Astrocyte of the hippocampus (primary cell): Measurements from ENCODE around the gene FEN1.
A peak's percentile ranks its signal among the peaks of the same experiment; 100 is the strongest.

Source experiments
- DNase-seq: peaks from one replicate; pipeline ENCODE4 v3.0.0; 2011; ENCODE audit warnings: low read depth, low spot score

The FEN1 gene

GRCh38 chr11:61757213-61757862 lies 35.4 kb upstream of the FEN1 start:
- DNase-seq = no peak

DNA sequence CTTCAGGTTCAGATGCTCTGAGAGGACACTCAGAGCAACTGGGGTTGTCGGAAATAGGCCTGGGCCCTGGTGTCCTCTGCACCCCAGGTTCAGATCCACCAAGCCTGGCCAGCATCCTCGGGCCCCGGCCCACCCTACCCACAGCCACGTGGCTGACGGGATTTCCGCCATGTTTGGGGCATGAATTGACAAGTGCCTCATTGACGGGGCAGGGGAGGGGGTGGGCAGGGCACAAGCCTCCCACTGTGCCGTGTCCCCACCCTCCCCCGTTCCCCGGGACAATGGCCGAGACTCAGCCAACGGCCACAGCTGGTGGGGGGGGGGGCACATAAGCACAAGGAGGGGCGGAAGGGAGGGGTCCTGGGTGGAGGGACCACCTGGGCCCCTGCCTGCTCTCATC lies 31.8 kb upstream of the FEN1 start:
- no peak for DNase-seq

- no peak for DNase-seq
Measured at GRCh38 chr11:61761440-61762222, 31.1 kb upstream of the FEN1 start.

- DNase-seq = no peak
Measured at GRCh38 chr11:61762223-61762615, 30.5 kb upstream of the FEN1 start.

DNA sequence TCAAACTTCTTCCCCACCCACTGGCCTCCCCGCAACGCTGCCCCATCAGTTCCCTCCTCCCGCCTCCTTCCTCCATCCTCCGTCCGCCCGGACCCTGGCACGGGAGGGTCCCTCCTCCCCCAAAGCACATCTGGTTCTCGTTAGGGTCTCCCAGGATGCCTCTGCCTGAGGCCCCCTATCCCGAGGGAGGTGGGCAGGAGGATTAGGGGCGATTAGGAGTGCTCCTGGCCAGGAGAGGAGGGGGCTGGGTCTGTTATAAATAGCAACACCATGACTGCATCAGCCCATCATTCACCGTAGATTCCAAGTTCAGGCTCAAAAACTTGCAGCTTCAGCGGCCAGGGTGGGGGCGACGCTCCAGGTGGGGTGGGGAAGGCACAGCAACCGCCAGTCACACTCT lies 29.9 kb upstream of the FEN1 start:
- no peak for DNase-seq

GRCh38 chr11:61763930-61764605 lies 28.6 kb upstream of the FEN1 start:
- DNase-seq = no peak

DNA sequence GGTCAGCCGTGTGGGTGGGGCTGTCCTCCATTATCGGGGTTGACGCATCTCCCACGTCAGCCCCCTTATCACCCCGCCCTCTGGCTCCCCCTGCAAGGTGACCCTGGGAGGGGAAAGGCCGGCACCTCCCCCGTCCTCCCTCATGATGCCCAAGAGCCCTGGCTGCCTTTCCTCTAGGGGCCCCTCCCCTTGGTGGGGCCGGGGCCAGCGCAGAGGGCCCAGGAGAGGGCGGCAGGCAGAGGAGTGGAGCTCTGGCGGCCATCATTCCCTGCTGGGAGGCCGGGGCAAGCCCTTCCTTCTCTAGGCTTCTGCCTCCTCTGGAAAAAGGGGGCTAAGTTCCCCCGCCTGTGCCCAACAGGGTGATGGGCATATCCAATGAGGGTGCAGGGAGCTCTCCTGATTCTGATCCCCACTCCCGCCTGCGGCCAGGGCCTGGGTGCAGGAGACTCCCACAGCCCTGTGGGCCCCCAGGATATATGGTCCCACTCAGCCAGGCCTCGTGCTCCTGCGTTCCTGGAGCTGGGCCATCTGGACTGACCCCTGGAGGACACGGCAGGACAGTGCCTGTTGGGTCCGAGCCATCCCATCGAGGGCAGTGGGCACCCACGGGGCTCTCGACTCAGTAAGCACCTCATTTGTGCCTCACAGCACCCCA lies 28.0 kb upstream of the FEN1 start:
- no peak for DNase-seq

GRCh38 chr11:61765550-61766253 lies 27.0 kb upstream of the FEN1 start:
- no peak for DNase-seq

- peak; percentile 59 for DNase-seq
Measured at GRCh38 chr11:61766353-61766841, 26.3 kb upstream of the FEN1 start.

GRCh38 chr11:61768376-61769076 lies 24.2 kb upstream of the FEN1 start:
- DNase-seq = no peak

DNA sequence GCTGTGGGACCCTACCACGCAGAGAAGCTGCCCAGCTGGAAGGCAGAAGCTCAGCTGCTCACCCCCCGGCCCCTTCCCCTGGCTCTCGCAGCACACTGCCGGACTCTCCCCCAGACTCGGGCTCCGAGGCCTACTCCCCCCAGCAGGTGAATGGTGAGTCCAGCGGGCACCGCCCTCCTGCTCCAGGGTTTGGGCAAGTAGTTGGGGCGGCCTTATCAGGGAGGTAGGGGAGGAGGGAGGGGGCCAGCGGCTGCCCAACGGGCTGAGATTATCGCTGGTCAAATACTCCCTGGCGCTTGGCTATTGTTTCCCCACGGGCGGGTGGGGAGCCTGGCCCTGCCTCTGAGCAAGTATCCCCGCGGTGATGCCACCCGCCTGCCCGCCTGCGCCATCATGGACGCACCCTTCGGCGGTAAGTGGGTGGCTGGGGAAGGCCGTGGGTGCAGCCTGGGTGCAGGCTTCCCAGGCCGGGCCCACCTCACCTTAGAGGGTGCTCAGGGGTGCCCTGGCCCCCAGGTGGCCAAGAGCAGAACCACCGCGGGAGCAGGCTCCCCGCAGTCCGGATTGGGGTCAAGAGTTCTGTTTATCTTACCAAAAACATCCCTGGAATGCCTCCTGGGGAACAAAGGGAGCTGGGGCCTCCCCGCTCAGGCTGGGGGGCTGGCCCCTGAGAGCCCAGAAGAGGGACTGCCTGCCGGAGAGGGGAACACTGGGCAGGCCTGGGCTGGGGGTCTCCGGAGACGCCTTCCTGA lies 23.4 kb upstream of the FEN1 start:
- DNase-seq = peak; percentile 76

DNA sequence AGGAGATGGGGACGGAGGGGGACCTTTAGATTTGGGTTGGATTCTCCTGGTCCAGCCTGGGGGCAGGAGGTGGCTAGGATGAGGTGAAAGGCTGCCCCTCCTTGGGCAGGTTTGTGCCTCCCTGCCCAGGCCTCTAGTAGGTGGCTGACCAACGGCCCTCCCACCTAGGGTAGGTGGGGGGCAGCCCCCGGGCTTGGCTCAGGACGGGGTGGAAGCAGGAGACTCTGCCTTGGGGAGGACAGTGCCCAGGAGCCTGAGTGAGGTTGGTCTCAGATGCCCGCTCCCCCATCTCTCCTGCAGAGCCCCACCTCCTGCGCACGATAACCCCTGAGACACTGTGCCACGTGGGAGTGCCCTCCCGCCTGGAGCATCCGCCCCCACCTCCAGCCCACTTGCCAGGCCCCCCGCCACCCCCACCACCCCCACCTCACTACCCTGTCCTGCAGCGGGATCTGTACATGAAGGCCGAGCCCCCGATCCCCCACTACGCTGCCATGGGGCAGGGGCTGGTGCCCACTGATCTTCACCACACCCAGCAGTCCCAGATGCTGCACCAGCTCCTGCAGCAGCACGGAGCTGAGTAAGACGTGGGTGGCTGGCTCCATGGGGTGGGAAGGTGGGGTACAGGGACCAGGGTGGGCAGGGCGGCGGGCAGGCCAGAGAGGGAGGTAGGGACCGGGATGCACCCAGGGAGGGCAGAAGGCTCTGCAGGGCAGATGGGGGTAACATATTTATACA lies 22.6 kb upstream of the FEN1 start:
- DNase-seq = no peak

DNA sequence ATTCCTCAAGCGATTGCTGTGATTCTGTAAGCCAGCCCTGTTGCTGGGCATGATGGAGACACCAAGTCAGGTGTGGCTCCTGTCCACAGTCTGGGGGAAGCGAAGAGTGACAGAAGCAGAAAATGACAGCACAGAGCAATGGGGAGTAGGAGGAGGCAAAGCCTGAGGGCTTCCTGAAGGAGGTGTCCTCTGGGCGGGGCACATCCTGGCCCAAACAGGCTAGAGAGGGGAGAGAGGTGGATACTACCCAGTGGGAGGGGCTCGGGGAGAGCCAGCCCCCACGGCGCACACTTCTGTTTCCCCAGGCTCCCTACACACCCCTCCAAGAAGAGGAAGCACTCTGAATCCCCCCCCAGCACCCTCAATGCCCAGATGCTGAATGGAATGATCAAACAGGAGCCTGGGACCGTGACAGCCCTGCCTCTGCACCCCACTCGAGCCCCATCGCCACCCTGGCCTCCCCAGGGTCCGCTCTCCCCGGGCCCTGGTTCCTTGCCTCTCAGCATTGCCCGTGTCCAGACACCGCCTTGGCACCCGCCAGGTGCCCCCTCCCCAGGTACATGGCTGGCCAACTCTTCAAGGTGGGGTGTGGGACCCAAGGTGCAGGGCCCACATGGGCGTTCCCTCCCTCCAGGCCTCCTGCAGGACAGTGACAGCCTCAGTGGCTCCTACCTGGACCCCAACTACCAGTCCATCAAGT lies 21.4 kb upstream of the FEN1 start:
- DNase-seq = no peak

DNA sequence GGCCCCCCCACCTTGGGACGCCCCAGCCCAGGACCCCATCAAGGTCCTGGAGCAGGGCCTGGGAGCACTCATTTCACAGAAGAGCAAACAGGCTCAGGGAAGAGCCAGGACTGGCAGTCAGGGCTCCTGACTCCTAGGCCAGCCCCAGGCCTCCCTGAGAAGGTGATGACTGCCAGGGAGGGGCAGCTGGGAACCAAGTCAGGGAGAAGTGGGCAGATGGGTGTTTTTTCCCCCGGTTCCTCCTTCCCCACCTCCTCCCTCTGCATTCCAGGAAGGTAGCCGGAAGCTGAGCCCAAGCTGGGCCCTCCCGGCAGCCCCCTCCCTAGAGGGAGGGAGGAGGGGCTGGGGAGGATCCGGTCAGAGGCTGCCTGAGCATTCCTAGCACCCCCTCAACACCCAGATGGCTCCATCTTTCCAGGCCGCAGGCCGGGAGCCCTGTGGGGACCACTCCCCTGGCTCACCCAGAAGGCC lies 20.7 kb upstream of the FEN1 start:
- DNase-seq = peak; percentile 28

GRCh38 chr11:61773356-61773755 lies 19.4 kb upstream of the FEN1 start:
- DNase-seq = no peak

DNA sequence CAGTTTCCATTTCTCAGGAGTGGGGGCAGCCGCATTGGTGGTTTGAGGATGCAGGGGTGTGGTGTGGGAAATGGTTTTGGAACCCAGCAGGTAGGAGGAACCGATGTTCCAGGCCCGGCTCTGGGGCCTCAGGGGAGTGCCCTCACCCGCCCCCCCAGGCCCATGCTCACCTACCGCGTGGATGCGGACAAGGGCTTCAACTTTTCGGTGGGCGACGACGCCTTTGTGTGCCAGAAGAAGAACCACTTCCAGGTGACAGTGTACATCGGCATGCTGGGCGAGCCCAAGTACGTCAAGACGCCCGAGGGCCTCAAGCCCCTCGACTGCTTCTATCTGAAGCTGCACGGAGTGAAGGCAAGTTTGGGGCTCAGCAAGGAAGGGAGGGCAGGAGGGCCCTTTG lies 18.9 kb upstream of the FEN1 start:
- DNase-seq = no peak

GRCh38 chr11:61774411-61774810 lies 18.3 kb upstream of the FEN1 start:
- DNase-seq = no peak

GRCh38 chr11:61775106-61775505 lies 17.6 kb upstream of the FEN1 start:
- no peak for DNase-seq
